Measurements from ENCODE around the gene KDM5C. TPM values are rescaled to one million over a fixed set of nuclear protein-coding genes. Genes with fewer than 3 reads are reported as not detected.

Gene KDM5C
- total RNA-seq, 2 experiments from 2014 or later: 94.3 to 99.4 TPM

GRCh38 chrX:53236025-53236679, 11.1 kb upstream of the KDM5C start:
- Mint-ChIP-seq H3K9me3 (no peaks in the 10 kb centered on the region), H3K4me3 (no peak overlapping the region), H3K27ac (no peak overlapping the region), H3K27me3 (no peaks in the 10 kb centered on the region), H3K36me3 (ENCODE audit: low read depth) (no peaks in the 10 kb centered on the region), H3K4me1 (ENCODE audit: low read depth) (peaks cover 6% of the 10 kb centered on the region)
- intact Hi-C loops (cut with micrococcal nuclease): no loop called here
- ATAC-seq (no peak), DNase-seq (no peak)
- no peak for TF ChIP-seq CTCF (IDR thresholded peaks at IDR 0.05)
- POLR2A ChIA-PET: interaction anchor here (1.2 kb wide), 1 partner anchor 11 kb away, joined by 3 read pairs; no protein-coding TSS in a partner anchor
- CTCF ChIA-PET: no interaction called here

GRCh38 chrX:53235566-53235965, 10.6 kb upstream of the KDM5C start:
- Mint-ChIP-seq H3K36me3 (ENCODE audit: low read depth) (no peaks in the 10 kb centered on the region), H3K9me3 (no peaks in the 10 kb centered on the region), H3K27me3 (no peaks in the 10 kb centered on the region), H3K4me1 (ENCODE audit: low read depth) (peaks cover 6% of the 10 kb centered on the region), H3K4me3 (no peak overlapping the region), H3K27ac (no peak overlapping the region)
- no peak for DNase-seq
- ChIA-PET POLR2A (no interaction called here), CTCF (no interaction called here)
- TF ChIP-seq CTCF (IDR thresholded peaks at IDR 0.05): no peak
- intact Hi-C loops (cut with micrococcal nuclease): no loop called here
- no peak for ATAC-seq

- H3K9me3 Mint-ChIP-seq: no peaks in the 10 kb centered on the region
- DNase-seq (no peak), ATAC-seq (no peak)
- no peaks in the 10 kb centered on the region for H3K36me3 Mint-ChIP-seq (ENCODE audit: low read depth)
- H3K4me3 Mint-ChIP-seq: no peak overlapping the region
- no peaks in the 10 kb centered on the region for H3K27me3 Mint-ChIP-seq
- peaks cover 5% of the 10 kb centered on the region for H3K4me1 Mint-ChIP-seq (ENCODE audit: low read depth)
- no peak for TF ChIP-seq CTCF (IDR thresholded peaks at IDR 0.05)
- POLR2A ChIA-PET: no interaction called here
- intact Hi-C loops (cut with micrococcal nuclease): no loop called here
- CTCF ChIA-PET: no interaction called here
- no peak overlapping the region for H3K27ac Mint-ChIP-seq
These were observed 9.5 kb upstream of the KDM5C start for GRCh38 chrX:53234484-53234883.

GRCh38 chrX:53233536-53233935, 8.5 kb upstream of the KDM5C start:
- Mint-ChIP-seq H3K36me3 (ENCODE audit: low read depth) (no peaks in the 10 kb centered on the region), H3K4me3 (no peak overlapping the region), H3K9me3 (no peaks in the 10 kb centered on the region), H3K27ac (no peak overlapping the region), H3K27me3 (no peaks in the 10 kb centered on the region), H3K4me1 (ENCODE audit: low read depth) (no peaks in the 10 kb centered on the region)
- intact Hi-C loops (cut with micrococcal nuclease): no loop called here
- ATAC-seq: no peak
- TF ChIP-seq CTCF (IDR thresholded peaks at IDR 0.05): no peak
- POLR2A ChIA-PET: no interaction called here
- DNase-seq: no peak
- CTCF ChIA-PET: no interaction called here

- no peak for TF ChIP-seq CTCF (IDR thresholded peaks at IDR 0.05)
- CTCF ChIA-PET: no interaction called here
- Mint-ChIP-seq H3K27me3 (no peaks in the 10 kb centered on the region), H3K36me3 (ENCODE audit: low read depth) (no peaks in the 10 kb centered on the region), H3K4me3 (no peak overlapping the region), H3K27ac (no peak overlapping the region), H3K9me3 (no peaks in the 10 kb centered on the region), H3K4me1 (ENCODE audit: low read depth) (peaks cover 7% of the 10 kb centered on the region)
- intact Hi-C loops (cut with micrococcal nuclease): no loop called here
- no peak for ATAC-seq
- no peak for DNase-seq
- POLR2A ChIA-PET: no interaction called here
These were observed 5.1 kb upstream of the KDM5C start for GRCh38 chrX:53230116-53230515.
